GM18951 (cell line): ENCODE results near the gene COP1.
"Not testable (repeated sequence)": the region's sequence is repeated elsewhere in the genome, so short reads cannot be mapped to it uniquely, and the experiment has no call there.

Source experiments
- POLR2A ChIP-seq: IDR thresholded peaks from 4 replicates; pipeline ENCODE4 v1.6.1; 2011; ENCODE audit warnings: mild to moderate bottlenecking; ENCODE audit not compliant: insufficient read length, insufficient read depth; ENCODE audit errors: extremely low read depth
- in situ Hi-C: fragments of 300-500 bp; cut with MboI; formaldehyde crosslinking; loops from one replicate; pipeline ENCODE4 v1.12.0; 2022; ENCODE audit warnings: low sequenced_read_pairs, mixed read lengths, inconsistent platforms; ENCODE audit not compliant: unreplicated experiment

Gene COP1

GRCh38 chr1:176029609-176030008 is 177.5 kb downstream of the COP1 start:
- in situ Hi-C loops, result no loop called here

GRCh38 chr1:176029155-176029554 is 177.9 kb downstream of the COP1 start:
- no peak for TF ChIP-seq POLR2A
- in situ Hi-C loops, result no loop called here

More at GRCh38 chr1:176029609-176030008, 177.5 kb downstream of the COP1 start:
- no peak for TF ChIP-seq POLR2A

- in situ Hi-C loops, result not testable (repeated sequence)
Observed at GRCh38 chr1:176027934-176028333, 179.2 kb downstream of the COP1 start.

GRCh38 chr1:176022574-176022973 is 184.5 kb downstream of the COP1 start:
- in situ Hi-C loops, result no loop called here
- TF ChIP-seq POLR2A, result no peak

- in situ Hi-C loops, result no loop called here
Observed at GRCh38 chr1:176017722-176018121, 189.4 kb downstream of the COP1 start.

GRCh38 chr1:176009951-176010350 is 197.1 kb downstream of the COP1 start:
- TF ChIP-seq POLR2A, result no peak
- in situ Hi-C loops, result no loop called here

More at GRCh38 chr1:176017722-176018121, 189.4 kb downstream of the COP1 start:
- TF ChIP-seq POLR2A, result no peak

- in situ Hi-C loops, result not testable (repeated sequence)
Observed at GRCh38 chr1:176007756-176008389, 199.2 kb downstream of the COP1 start.

GRCh38 chr1:175994660-175995059 is 212.4 kb downstream of the COP1 start:
- in situ Hi-C loops, result not testable (repeated sequence)

GRCh38 chr1:175992825-175993224 is 214.3 kb downstream of the COP1 start:
- in situ Hi-C loops, result not testable (repeated sequence)

GRCh38 chr1:175992202-175992601 is 214.9 kb downstream of the COP1 start:
- in situ Hi-C loops, result not testable (repeated sequence)

- no peak for TF ChIP-seq POLR2A
- in situ Hi-C loops, result no loop called here
Observed at GRCh38 chr1:175984813-175985212, 222.3 kb downstream of the COP1 start.

GRCh38 chr1:175984057-175984812 is 222.9 kb downstream of the COP1 start:
- in situ Hi-C loops, result no loop called here

GRCh38 chr1:175983363-175983762 is 223.7 kb downstream of the COP1 start:
- in situ Hi-C loops, result not testable (repeated sequence)

More at GRCh38 chr1:175984057-175984812, 222.9 kb downstream of the COP1 start:
- no peak for TF ChIP-seq POLR2A

- in situ Hi-C loops, result no loop called here
- TF ChIP-seq POLR2A, result no peak
Observed at GRCh38 chr1:175981128-175981527, 226.0 kb downstream of the COP1 start.

GRCh38 chr1:175978926-175979325 is 228.2 kb downstream of the COP1 start:
- no peak for TF ChIP-seq POLR2A
- in situ Hi-C loops, result no loop called here
